Measurements from ENCODE around the gene RACGAP1.
"Not testable (repeated sequence)": the region's sequence is repeated elsewhere in the genome, so short reads cannot be mapped to it uniquely, and the experiment has no call there.

Gene RACGAP1

DNA sequence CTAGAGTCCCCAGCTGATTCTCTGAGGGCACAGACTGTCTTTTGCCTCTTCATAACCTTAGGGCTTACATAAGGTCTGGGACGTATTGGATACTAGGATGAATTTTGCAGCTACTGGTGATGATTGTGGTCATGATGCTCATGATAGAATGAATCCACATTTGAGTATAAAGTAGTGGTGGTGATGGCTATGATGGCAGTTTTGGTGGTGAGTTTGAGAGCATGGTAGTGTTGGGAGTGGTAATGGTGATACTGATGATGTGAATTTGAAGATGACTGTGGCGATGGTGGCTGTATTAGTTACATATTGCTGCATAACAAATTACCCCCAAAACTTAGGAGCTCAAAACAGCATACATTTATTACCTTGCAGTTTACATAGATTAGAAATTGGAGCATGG lies 18.0 kb upstream of the RACGAP1 start:
- H3K9me3 ChIP-seq (ENCODE audit: control insufficient read depth, low read length) = no peaks in the 10 kb centered on the region
- no peak overlapping the region for H3K27ac ChIP-seq (ENCODE audit: low read depth, low read length, severe bottlenecking)
- no peaks in the 10 kb centered on the region for H3K36me3 ChIP-seq (ENCODE audit: control insufficient read depth, insufficient read depth, low read length)
- WGBS, 2 experiments (ENCODE audit: insufficient coverage in 2 of 2) = 100% methylated on average over 1 of the region's 2 CpGs
- peaks cover 7% of the 10 kb centered on the region for H3K4me1 ChIP-seq (ENCODE audit: control insufficient read depth, insufficient read depth, low read length, poor library complexity, severe bottlenecking)
- H3K4me3 ChIP-seq (ENCODE audit: extremely low read depth, insufficient read depth, low read length, poor library complexity, severe bottlenecking) = no peak overlapping the region

- Histone ChIP-seq H3K27ac (ENCODE audit: low read depth, low read length, severe bottlenecking) (no peak overlapping the region), H3K9me3 (ENCODE audit: control insufficient read depth, low read length) (no peaks in the 10 kb centered on the region), H3K4me3 (ENCODE audit: extremely low read depth, insufficient read depth, low read length, poor library complexity, severe bottlenecking) (no peak overlapping the region), H3K36me3 (ENCODE audit: control insufficient read depth, insufficient read depth, low read length) (no peaks in the 10 kb centered on the region), H3K4me1 (ENCODE audit: control insufficient read depth, insufficient read depth, low read length, poor library complexity, severe bottlenecking) (peaks cover 7% of the 10 kb centered on the region)
- 87 to 96% methylated on average over 4 to 6 of the region's 6 CpGs for WGBS, 2 experiments (ENCODE audit: insufficient coverage in 2 of 2)
These were observed 17.4 kb upstream of the RACGAP1 start for GRCh38 chr12:50042693-50043092.

DNA sequence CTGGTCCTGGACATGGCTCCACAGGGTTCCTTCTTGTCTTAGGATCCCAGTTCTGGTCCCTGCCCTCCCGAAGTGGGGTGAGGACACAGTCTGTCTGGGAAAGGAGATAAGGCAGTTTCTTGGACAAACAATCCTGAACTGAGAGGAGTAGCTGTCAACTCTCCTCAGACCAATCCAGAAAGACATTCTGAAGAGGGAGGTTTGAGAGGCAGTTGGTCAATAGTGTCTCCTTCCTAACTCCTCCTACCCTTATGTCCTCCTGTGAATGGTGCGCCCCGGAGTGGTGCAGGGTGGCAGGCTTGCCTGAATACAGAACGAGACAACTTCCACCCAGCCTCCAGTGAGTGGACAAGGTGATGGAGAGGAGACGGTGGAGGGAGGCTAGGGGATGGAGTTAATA lies 16.7 kb upstream of the RACGAP1 start:
- Histone ChIP-seq H3K9me3 (ENCODE audit: control insufficient read depth, low read length) (no peaks in the 10 kb centered on the region), H3K27ac (ENCODE audit: low read depth, low read length, severe bottlenecking) (no peak overlapping the region), H3K4me3 (ENCODE audit: extremely low read depth, insufficient read depth, low read length, poor library complexity, severe bottlenecking) (no peak overlapping the region), H3K36me3 (ENCODE audit: control insufficient read depth, insufficient read depth, low read length) (no peaks in the 10 kb centered on the region), H3K4me1 (ENCODE audit: control insufficient read depth, insufficient read depth, low read length, poor library complexity, severe bottlenecking) (peaks cover 7% of the 10 kb centered on the region)
- WGBS, 2 experiments (ENCODE audit: insufficient coverage in 2 of 2) = 100% methylated on average over 2 to 3 of the region's 5 CpGs

- 81 to 94% methylated on average over 9 to 13 of the region's 15 CpGs for WGBS, 2 experiments (ENCODE audit: insufficient coverage in 2 of 2)
- H3K9me3 ChIP-seq (ENCODE audit: control insufficient read depth, low read length) = no peaks in the 10 kb centered on the region
- no peaks in the 10 kb centered on the region for H3K36me3 ChIP-seq (ENCODE audit: control insufficient read depth, insufficient read depth, low read length)
- peaks cover 7% of the 10 kb centered on the region for H3K4me1 ChIP-seq (ENCODE audit: control insufficient read depth, insufficient read depth, low read length, poor library complexity, severe bottlenecking)
- H3K27ac ChIP-seq (ENCODE audit: low read depth, low read length, severe bottlenecking) = no peak overlapping the region
- no peak overlapping the region for H3K4me3 ChIP-seq (ENCODE audit: extremely low read depth, insufficient read depth, low read length, poor library complexity, severe bottlenecking)
These were observed 16.0 kb upstream of the RACGAP1 start for GRCh38 chr12:50041062-50041860.

DNA sequence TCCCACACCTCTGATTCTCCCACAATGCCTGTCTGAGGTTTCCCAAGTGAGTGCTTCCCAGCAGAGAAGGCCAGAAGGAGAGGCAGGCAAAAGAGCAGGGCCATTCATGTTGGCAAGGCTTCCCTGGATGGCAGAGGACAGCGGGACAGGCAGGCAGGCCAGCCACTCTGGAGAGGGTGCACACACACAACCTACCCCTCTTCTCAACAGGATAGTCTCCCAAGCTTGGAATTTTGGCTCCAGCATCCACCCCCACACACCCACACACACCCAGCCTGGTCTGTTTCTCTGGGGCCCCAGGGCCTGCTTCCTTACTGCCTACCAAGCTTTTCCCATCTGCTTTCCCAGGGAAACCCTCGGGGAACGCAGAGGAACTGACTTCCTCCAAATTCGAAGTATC lies 15.4 kb upstream of the RACGAP1 start:
- H3K27ac ChIP-seq (ENCODE audit: low read depth, low read length, severe bottlenecking) = no peak overlapping the region
- peaks cover 7% of the 10 kb centered on the region for H3K4me1 ChIP-seq (ENCODE audit: control insufficient read depth, insufficient read depth, low read length, poor library complexity, severe bottlenecking)
- H3K9me3 ChIP-seq (ENCODE audit: control insufficient read depth, low read length) = no peaks in the 10 kb centered on the region
- H3K36me3 ChIP-seq (ENCODE audit: control insufficient read depth, insufficient read depth, low read length) = no peaks in the 10 kb centered on the region
- 90 to 91% methylated on average over 2 to 4 of the region's 4 CpGs for WGBS, 2 experiments (ENCODE audit: insufficient coverage in 2 of 2)
- no peak overlapping the region for H3K4me3 ChIP-seq (ENCODE audit: extremely low read depth, insufficient read depth, low read length, poor library complexity, severe bottlenecking)

GRCh38 chr12:50039151-50039835 lies 14.0 kb upstream of the RACGAP1 start:
- peak overlapping the region; percentile 16 for H3K27ac ChIP-seq (ENCODE audit: low read depth, low read length, severe bottlenecking)
- WGBS, 2 experiments (ENCODE audit: insufficient coverage in 2 of 2) = 37 to 40% methylated on average over 5 to 7 of the region's 9 CpGs
- H3K36me3 ChIP-seq (ENCODE audit: control insufficient read depth, insufficient read depth, low read length) = no peaks in the 10 kb centered on the region
- no peak overlapping the region for H3K4me3 ChIP-seq (ENCODE audit: extremely low read depth, insufficient read depth, low read length, poor library complexity, severe bottlenecking)
- H3K4me1 ChIP-seq (ENCODE audit: control insufficient read depth, insufficient read depth, low read length, poor library complexity, severe bottlenecking) = peaks cover 7% of the 10 kb centered on the region
- no peaks in the 10 kb centered on the region for H3K9me3 ChIP-seq (ENCODE audit: control insufficient read depth, low read length)

GRCh38 chr12:50038336-50038735 lies 13.0 kb upstream of the RACGAP1 start:
- peaks cover 7% of the 10 kb centered on the region for H3K4me1 ChIP-seq (ENCODE audit: control insufficient read depth, insufficient read depth, low read length, poor library complexity, severe bottlenecking)
- no peak overlapping the region for H3K27ac ChIP-seq (ENCODE audit: low read depth, low read length, severe bottlenecking)
- WGBS, 2 experiments (ENCODE audit: insufficient coverage in 2 of 2) = 100% methylated on average over 2 of the region's 4 CpGs; no CpG with 5 or more reads in 1 of the 2 experiments
- H3K4me3 ChIP-seq (ENCODE audit: extremely low read depth, insufficient read depth, low read length, poor library complexity, severe bottlenecking) = no peak overlapping the region
- H3K9me3 ChIP-seq (ENCODE audit: control insufficient read depth, low read length) = no peaks in the 10 kb centered on the region
- H3K36me3 ChIP-seq (ENCODE audit: control insufficient read depth, insufficient read depth, low read length) = no peaks in the 10 kb centered on the region

- no peak overlapping the region for H3K27ac ChIP-seq (ENCODE audit: low read depth, low read length, severe bottlenecking)
- H3K4me1 ChIP-seq (ENCODE audit: control insufficient read depth, insufficient read depth, low read length, poor library complexity, severe bottlenecking) = no peaks in the 10 kb centered on the region
- no peaks in the 10 kb centered on the region for H3K36me3 ChIP-seq (ENCODE audit: control insufficient read depth, insufficient read depth, low read length)
- 50 to 55% methylated on average over 18 to 29 of the region's 37 CpGs for WGBS, 2 experiments (ENCODE audit: insufficient coverage in 2 of 2)
- no peak overlapping the region for H3K4me3 ChIP-seq (ENCODE audit: extremely low read depth, insufficient read depth, low read length, poor library complexity, severe bottlenecking)
- H3K9me3 ChIP-seq (ENCODE audit: control insufficient read depth, low read length) = no peaks in the 10 kb centered on the region
These were observed 7.7 kb upstream of the RACGAP1 start for GRCh38 chr12:50032854-50033581.

GRCh38 chr12:50032515-50032853 lies 7.2 kb upstream of the RACGAP1 start:
- 72 to 84% methylated on average over 11 to 12 of the region's 21 CpGs for WGBS, 2 experiments (ENCODE audit: insufficient coverage in 2 of 2)

GRCh38 chr12:50030449-50030848 lies 5.2 kb upstream of the RACGAP1 start:
- H3K4me1 ChIP-seq (ENCODE audit: control insufficient read depth, insufficient read depth, low read length, poor library complexity, severe bottlenecking); H3K36me3 ChIP-seq (ENCODE audit: control insufficient read depth, insufficient read depth, low read length); H3K9me3 ChIP-seq (ENCODE audit: control insufficient read depth, low read length); H3K4me3 ChIP-seq (ENCODE audit: extremely low read depth, insufficient read depth, low read length, poor library complexity, severe bottlenecking); H3K27ac ChIP-seq (ENCODE audit: low read depth, low read length, severe bottlenecking): not testable (repeated sequence)
- 86 to 95% methylated on average over 4 to 5 of the region's 9 CpGs for WGBS, 2 experiments (ENCODE audit: insufficient coverage in 2 of 2)

More at GRCh38 chr12:50032515-50032853, 7.2 kb upstream of the RACGAP1 start:
- no peaks in the 10 kb centered on the region for H3K9me3 ChIP-seq (ENCODE audit: control insufficient read depth, low read length)
- no peak overlapping the region for H3K4me3 ChIP-seq (ENCODE audit: extremely low read depth, insufficient read depth, low read length, poor library complexity, severe bottlenecking)
- H3K4me1 ChIP-seq (ENCODE audit: control insufficient read depth, insufficient read depth, low read length, poor library complexity, severe bottlenecking) = no peaks in the 10 kb centered on the region
- H3K36me3 ChIP-seq (ENCODE audit: control insufficient read depth, insufficient read depth, low read length) = no peaks in the 10 kb centered on the region
- no peak overlapping the region for H3K27ac ChIP-seq (ENCODE audit: low read depth, low read length, severe bottlenecking)
